Common myeloid progenitor, CD34-positive (primary cell): ENCODE data around the gene CFAP97D2.
A peak's percentile ranks its signal among the peaks of the same experiment; 100 is the strongest.

Source experiments
- CTCF ChIA-PET: fragments of 350-600 bp; sonication (Branson Sonifier 250); formaldehyde crosslinking; loops from one replicate; lab custom pipeline; 2021; ENCODE audit warnings: antibody characterized with exemption; lab: Charles Lee
- POLR2A ChIA-PET: fragments of 350-600 bp; sonication (Branson Sonifier 250); formaldehyde crosslinking; loops from one replicate; lab custom pipeline; 2021; ENCODE audit warnings: antibody characterized with exemption; lab: Charles Lee
- DNase-seq, 3 donors: peaks; one replicate each; pipeline versions ENCODE4 v3.0.0 to v3.0.0-alpha.2; 2013
- H3K27ac ChIP-seq, 2 experiments: 1 replicate in 1 of 2; 2 replicates in 1 of 2; pipeline ENCODE4 v1.7.0; 2013; ENCODE audit warnings: inconsistent platforms in 2 of 2, low read length in 2 of 2, mild to moderate bottlenecking in 2 of 2, low read depth in 1 of 2, moderate library complexity in 1 of 2; ENCODE audit not compliant: severe bottlenecking in 2 of 2, insufficient read depth in 1 of 2, poor library complexity in 1 of 2
- H3K27me3 ChIP-seq, 5 experiments: replicated peaks in 2 of 5; 1 replicate in 3 of 5; 2 replicates in 2 of 5; pipeline versions ENCODE4 v1.6.1 to v1.7.0; 2013; ENCODE audit warnings: low read length in 4 of 5, mild to moderate bottlenecking in 2 of 5, moderate library complexity in 2 of 5, inconsistent platforms in 1 of 5; ENCODE audit not compliant: insufficient read depth in 5 of 5, control insufficient read depth in 4 of 5
- H3K36me3 ChIP-seq, 4 experiments: 1 replicate in 2 of 4; 2 replicates in 2 of 4; pipeline versions ENCODE4 v1.6.1 to v1.7.0; 2013; ENCODE audit warnings: low read length in 3 of 4, control low read depth in 1 of 4, mild to moderate bottlenecking in 1 of 4; ENCODE audit not compliant: control insufficient read depth in 4 of 4, insufficient read depth in 4 of 4
- H3K4me1 ChIP-seq, 4 experiments: 1 replicate in 3 of 4; 2 replicates in 1 of 4; pipeline versions ENCODE4 v1.6.1 to v1.7.1; 2013; ENCODE audit warnings: low read length in 3 of 4, mild to moderate bottlenecking in 3 of 4, control low read depth in 1 of 4, inconsistent platforms in 1 of 4, moderate library complexity in 1 of 4; ENCODE audit not compliant: control insufficient read depth in 4 of 4, insufficient read depth in 4 of 4; ENCODE audit errors: control extremely low read depth in 1 of 4
- H3K4me3 ChIP-seq, 7 experiments: 1 replicate in 4 of 7; 2 replicates in 3 of 7; pipeline versions ENCODE4 v1.5.1 to v1.7.0; 2013; ENCODE audit warnings: mild to moderate bottlenecking in 7 of 7, low read length in 6 of 7, moderate library complexity in 6 of 7, inconsistent platforms in 2 of 7, low read depth in 2 of 7, control low read depth in 1 of 7; ENCODE audit not compliant: insufficient read depth in 4 of 7, control insufficient read depth in 1 of 7; ENCODE audit errors: extremely low read depth in 1 of 7
- H3K9me3 ChIP-seq, 5 experiments: 1 replicate in 4 of 5; 2 replicates in 1 of 5; pipeline versions ENCODE4 v1.6.1 to v1.7.1; 2013; ENCODE audit warnings: low read length in 4 of 5, mild to moderate bottlenecking in 2 of 5, inconsistent platforms in 1 of 5, low read depth in 1 of 5, moderate library complexity in 1 of 5; ENCODE audit not compliant: control insufficient read depth in 4 of 5, insufficient read depth in 2 of 5; ENCODE audit errors: control extremely low read depth in 1 of 5
- WGBS: methylation state at CpG from one replicate; pipeline ENCODE4 v1.1.5; 2013; ENCODE audit not compliant: insufficient coverage; 5-methylcytosine and 5-hydroxymethylcytosine counted together

The CFAP97D2 gene

DNA sequence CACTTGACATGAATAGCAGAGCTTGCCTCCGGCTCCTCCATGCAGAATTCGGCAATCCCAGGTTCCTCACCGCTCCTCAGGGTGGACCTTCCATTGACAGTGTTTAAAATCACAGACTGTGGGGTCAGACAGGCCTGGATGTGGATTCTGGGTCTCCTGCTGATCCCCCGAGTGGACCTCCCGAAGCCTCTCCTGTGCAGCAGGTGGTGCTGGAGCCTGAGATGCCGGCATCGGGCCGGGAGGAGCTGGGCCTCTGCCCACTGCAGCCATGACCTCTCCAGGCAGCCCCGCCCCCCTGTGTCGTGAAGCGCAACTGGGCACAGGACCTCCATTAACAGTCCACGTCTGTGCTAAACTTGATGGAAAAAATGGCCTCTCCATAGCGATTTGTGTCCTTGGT lies 45.1 kb downstream of the CFAP97D2 start:
- CTCF ChIA-PET: interaction anchor here (1.1 kb wide), 1 partner anchor 276 kb away, joined by 3 read pairs; no protein-coding TSS in a partner anchor
- Histone ChIP-seq H3K27ac (no peak overlapping the region), H3K4me3 (no peak overlapping the region), H3K27me3 (peaks cover 0 to 15% (median under 1%) of the 10 kb centered on the region in 5 experiments), H3K36me3 (no peaks in the 10 kb centered on the region), H3K4me1 (peaks cover 12 to 67% (median 44%) of the 10 kb centered on the region in 4 experiments), H3K9me3 (no peaks in the 10 kb centered on the region)
- DNase-seq: no peak
- whole genome bisulfite sequencing: 94% methylated on average over 13 of the region's 13 CpGs
- POLR2A ChIA-PET: no interaction called here

- 68% methylated on average over 6 of the region's 8 CpGs for WGBS
- Histone ChIP-seq H3K27me3 (peaks cover 0 to 29% (median 3%) of the 10 kb centered on the region in 5 experiments), H3K36me3 (no peaks in the 10 kb centered on the region), H3K9me3 (no peaks in the 10 kb centered on the region), H3K27ac (no peak overlapping the region), H3K4me3 (no peak overlapping the region), H3K4me1 (peaks cover 9 to 62% (median 33%) of the 10 kb centered on the region in 4 experiments)
- DNase-seq: no peak
- ChIA-PET POLR2A (no interaction called here), CTCF (interaction anchor here (0.8 to 1.1 kb wide), 11 partner anchors 10 to 288 kb away, joined by 3 to 4 read pairs (median 3); no protein-coding TSS in a partner anchor)
These were observed 46.6 kb downstream of the CFAP97D2 start for GRCh38 chr13:114225610-114226009.

DNA sequence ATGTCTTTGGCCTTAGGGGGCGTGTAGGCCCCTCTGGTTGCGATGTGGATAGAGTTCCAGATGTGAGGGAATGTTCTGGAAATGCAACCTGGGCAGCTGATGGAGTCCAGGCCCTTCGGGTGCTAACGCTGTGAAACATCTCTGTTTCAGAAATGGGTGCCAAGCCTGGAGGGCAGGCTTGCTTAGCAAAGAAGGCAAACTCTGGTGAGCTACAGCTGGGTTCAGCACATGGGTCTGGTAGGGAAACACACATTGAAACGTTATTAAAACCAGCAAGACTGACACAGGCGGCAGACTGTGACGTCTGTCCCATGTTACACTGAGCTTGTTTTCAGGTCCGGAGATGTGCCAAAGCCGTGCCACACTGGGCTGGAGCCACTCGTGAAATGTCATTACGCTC lies 47.0 kb downstream of the CFAP97D2 start:
- Histone ChIP-seq H3K27me3 (peaks cover 0 to 32% (median 3%) of the 10 kb centered on the region in 5 experiments), H3K4me3 (no peak overlapping the region), H3K27ac (no peak overlapping the region), H3K9me3 (no peaks in the 10 kb centered on the region), H3K4me1 (peaks cover 9 to 57% (median 31%) of the 10 kb centered on the region in 4 experiments), H3K36me3 (no peaks in the 10 kb centered on the region)
- no peak for DNase-seq
- POLR2A ChIA-PET: no interaction called here
- CTCF ChIA-PET: interaction anchor here (0.8 to 1.1 kb wide), 12 partner anchors 9 to 289 kb away, joined by 3 to 4 read pairs (median 3); no protein-coding TSS in a partner anchor
- 91% methylated on average over 9 of the region's 11 CpGs for WGBS

- 12% methylated on average over 12 of the region's 19 CpGs for WGBS
- ChIA-PET CTCF (interaction anchor here (0.6 to 1.3 kb wide), 10 partner anchors 10 to 276 kb away, joined by 3 to 4 read pairs (median 4); no protein-coding TSS in a partner anchor), POLR2A (no interaction called here)
- H3K27me3 ChIP-seq: peaks cover 0 to 32% (median 3%) of the 10 kb centered on the region in 5 experiments
- no peak overlapping the region for H3K27ac ChIP-seq
- no peaks in the 10 kb centered on the region for H3K9me3 ChIP-seq
- no peak overlapping the region for H3K4me3 ChIP-seq
- peak; percentile 77 to 83 (median 79) for DNase-seq
- no peaks in the 10 kb centered on the region for H3K36me3 ChIP-seq
- peaks cover 8 to 50% (median 24%) of the 10 kb centered on the region in 4 experiments for H3K4me1 ChIP-seq
These were observed 47.8 kb downstream of the CFAP97D2 start for GRCh38 chr13:114226699-114227323.

DNA sequence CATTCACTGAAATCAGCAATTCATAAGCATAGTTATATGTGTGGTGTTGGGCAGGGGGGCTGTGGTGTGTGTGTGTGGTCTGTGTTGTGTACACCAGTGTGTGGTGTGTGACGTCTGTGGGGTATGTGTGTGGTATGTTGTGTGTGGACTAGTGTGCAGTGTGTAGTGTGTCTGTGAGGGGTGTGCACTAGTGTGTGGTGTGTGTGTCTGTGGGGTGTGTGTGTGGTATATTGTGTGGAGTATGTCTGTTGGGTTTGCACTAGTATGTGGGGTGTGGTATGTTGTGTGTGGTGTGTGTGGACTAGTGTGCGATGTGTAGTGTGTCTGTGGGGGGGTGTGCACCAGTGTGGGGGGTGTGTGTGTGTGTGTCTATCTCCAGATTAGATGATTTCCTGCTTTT lies 48.5 kb downstream of the CFAP97D2 start:
- POLR2A ChIA-PET: no interaction called here

GRCh38 chr13:114228176-114228575 lies 49.1 kb downstream of the CFAP97D2 start:
- Histone ChIP-seq H3K27me3 (peaks cover 0 to 32% (median 3%) of the 10 kb centered on the region in 5 experiments), H3K36me3 (no peaks in the 10 kb centered on the region), H3K4me3 (no peak overlapping the region), H3K9me3 (no peaks in the 10 kb centered on the region), H3K27ac (no peak overlapping the region), H3K4me1 (peaks cover 0 to 36% (median 11%) of the 10 kb centered on the region in 4 experiments)
- no peak for DNase-seq
- ChIA-PET CTCF (interaction anchor here (0.8 to 1.7 kb wide), 11 partner anchors 8 to 323 kb away, joined by 3 to 6 read pairs (median 3); no protein-coding TSS in a partner anchor), POLR2A (no interaction called here)
- WGBS: 95% methylated on average over 8 of the region's 9 CpGs

More for the DNA sequence above, 48.5 kb downstream of the CFAP97D2 start:
- CTCF ChIA-PET: interaction anchor here (0.6 to 1.3 kb wide), 4 partner anchors 9 to 277 kb away, joined by 3 read pairs; no protein-coding TSS in a partner anchor
- WGBS: no CpG with 5 or more reads among the region's 2 CpGs
- H3K36me3 ChIP-seq: no peaks in the 10 kb centered on the region
- no peak overlapping the region for H3K27ac ChIP-seq
- no peak overlapping the region for H3K4me3 ChIP-seq
- peaks cover 5 to 42% (median 17%) of the 10 kb centered on the region in 4 experiments for H3K4me1 ChIP-seq
- no peak for DNase-seq
- H3K9me3 ChIP-seq: no peaks in the 10 kb centered on the region
- H3K27me3 ChIP-seq: peaks cover 0 to 32% (median 3%) of the 10 kb centered on the region in 5 experiments

DNA sequence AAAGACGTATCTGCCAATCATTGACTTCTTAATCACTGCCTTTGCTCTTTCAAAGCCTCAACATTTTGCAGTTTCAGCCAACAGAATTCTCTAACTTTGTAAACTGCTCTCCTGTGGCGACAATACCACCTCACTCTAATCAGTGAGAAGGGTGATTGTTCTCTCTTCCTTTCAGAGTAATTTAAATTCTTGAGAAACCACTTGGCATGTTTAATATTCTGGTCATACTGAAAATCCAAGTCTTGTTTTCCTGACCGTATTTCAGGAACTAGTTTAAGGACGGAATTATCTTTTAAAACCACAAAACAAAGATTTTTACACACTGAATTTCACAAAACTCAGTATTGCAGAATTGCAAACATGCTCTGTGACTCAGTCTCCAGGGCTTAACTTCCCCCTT lies 50.4 kb downstream of the CFAP97D2 start:
- WGBS: 59% methylated on average over 3 of the region's 4 CpGs
- no peak overlapping the region for H3K27ac ChIP-seq
- DNase-seq: no peak
- no peak overlapping the region for H3K4me3 ChIP-seq
- no peaks in the 10 kb centered on the region for H3K9me3 ChIP-seq
- no peaks in the 10 kb centered on the region for H3K36me3 ChIP-seq
- H3K27me3 ChIP-seq: peaks cover 0 to 32% (median 3%) of the 10 kb centered on the region in 5 experiments
- H3K4me1 ChIP-seq: peaks cover 0 to 26% (median 7%) of the 10 kb centered on the region in 4 experiments
- ChIA-PET POLR2A (no interaction called here), CTCF (interaction anchor here (1.0 to 1.7 kb wide), 7 partner anchors 9 to 324 kb away, joined by 3 to 6 read pairs (median 3); no protein-coding TSS in a partner anchor)
